Fibroblast of lung (primary cell): Measurements from ENCODE around the gene IFIT5. TPM values are rescaled to one million over a fixed set of nuclear protein-coding genes. Genes with fewer than 3 reads are reported as not detected.
A peak's percentile ranks its signal among the peaks of the same experiment; 100 is the strongest.
"Not testable (repeated sequence)": the region's sequence is repeated elsewhere in the genome, so short reads cannot be mapped to it uniquely, and the experiment has no call there.

Experiments
- DNase-seq, 2 donors: peaks; one replicate each; pipeline versions ENCODE4 v3.0.0 to v3.0.0-alpha.2; 2010; ENCODE audit warnings: low read depth in 2 of 2
- H2AFZ ChIP-seq: 2 replicates; pipeline ENCODE4 v1.5.1; 2012; ENCODE audit warnings: low read length, control low read depth, inconsistent platforms
- H3K27ac ChIP-seq: 2 replicates; pipeline ENCODE4 v1.5.1; 2011; ENCODE audit warnings: low read length, control low read depth; ENCODE audit not compliant: insufficient read depth
- H3K27me3 ChIP-seq: 2 replicates; pipeline ENCODE4 v1.5.1; 2011; ENCODE audit warnings: mild to moderate bottlenecking, low read length; ENCODE audit not compliant: control insufficient read depth, insufficient read depth
- H3K36me3 ChIP-seq: 2 replicates; pipeline ENCODE4 v1.5.1; 2011; ENCODE audit warnings: low read length; ENCODE audit not compliant: control insufficient read depth, insufficient read depth
- H3K4me1 ChIP-seq: 2 replicates; pipeline ENCODE4 v1.5.1; 2011; ENCODE audit warnings: low read length; ENCODE audit not compliant: control insufficient read depth, insufficient read depth; ENCODE audit errors: extremely low read depth
- H3K4me2 ChIP-seq: 2 replicates; pipeline ENCODE4 v1.5.1; 2011; ENCODE audit warnings: low read length, control low read depth; ENCODE audit not compliant: insufficient read depth; ENCODE audit errors: extremely low read depth
- H3K4me3 ChIP-seq, 4 experiments: fragments of 200-600 bp in 1 of 4; sonication (generic) in 1 of 4; replicated peaks in 1 of 4; 2 replicates each; pipeline ENCODE4 v1.5.1; 2011 to 2016; ENCODE audit warnings: low read length in 4 of 4, low read depth in 3 of 4, mild to moderate bottlenecking in 3 of 4, control low read depth in 2 of 4, inconsistent platforms in 1 of 4, mixed read lengths in 1 of 4; ENCODE audit not compliant: insufficient read depth in 1 of 4; ENCODE audit errors: control extremely low read depth in 1 of 4
- H3K79me2 ChIP-seq: 2 replicates; pipeline ENCODE4 v1.5.1; 2012; ENCODE audit warnings: mild to moderate bottlenecking, low read length, inconsistent platforms; ENCODE audit not compliant: control insufficient read depth, insufficient read depth
- H3K9ac ChIP-seq: 2 replicates; pipeline ENCODE4 v1.5.1; 2011; ENCODE audit warnings: mild to moderate bottlenecking, low read length, control low read depth; ENCODE audit not compliant: insufficient read depth
- H3K9me3 ChIP-seq: 2 replicates; pipeline ENCODE4 v1.5.1; 2012; ENCODE audit warnings: low read depth, low read length; ENCODE audit not compliant: control insufficient read depth, insufficient read depth
- H4K20me1 ChIP-seq: 2 replicates; pipeline ENCODE4 v1.5.1; 2011; ENCODE audit warnings: low read length; ENCODE audit not compliant: control insufficient read depth, insufficient read depth; ENCODE audit errors: extremely low read depth
- CTCF ChIP-seq, 2 donors: IDR thresholded peaks in 1 of 2; conservative IDR thresholded peaks in 1 of 2; 1 replicate in 1 of 2; 2 replicates in 1 of 2; pipeline ENCODE4 v1.5.1; 2011 to 2012; ENCODE audit warnings: low read length in 2 of 2, control low read depth in 1 of 2, inconsistent platforms in 1 of 2, low read depth in 1 of 2, mild to moderate bottlenecking in 1 of 2
- EZH2 ChIP-seq: IDR thresholded peaks from 2 replicates; pipeline ENCODE4 v1.5.1; 2012; ENCODE audit warnings: low read length, control low read depth, mild to moderate bottlenecking; ENCODE audit errors: missing control alignments
- polyA plus RNA-seq, 2 donors: library from polyadenylated mRNA; depleted of rRNA in 1 of 2; stranded (reverse) in 1 of 2; unstranded in 1 of 2; fragments of >200 nt; gene quantifications; 2 replicates each; pipeline ENCODE4 v1.2.1, GENCODE V29; 2011 to 2012; ENCODE audit warnings: missing spikeins in 1 of 2
- total RNA-seq: library from RNA; depleted of rRNA; stranded (reverse); fragments of >200 nt; gene quantifications from 2 replicates; pipeline ENCODE4 v1.2.1, GENCODE V29; 2014

The IFIT5 gene
- total and polyA plus RNA-seq, 2 donors (not counting 1 experiment from before 2014, with no cell fraction given), result 23.5 to 32.7 TPM

GRCh38 chr10:89438525-89438924, 24.2 kb downstream of the IFIT5 start:
- Histone ChIP-seq H3K27me3 (no peaks in the 10 kb centered on the region), H3K9me3 (no peaks in the 10 kb centered on the region), H4K20me1 (no peaks in the 10 kb centered on the region), H3K9ac (no peak overlapping the region), H3K27ac (no peak overlapping the region), H2AFZ (no peak overlapping the region), H3K36me3 (no peaks in the 10 kb centered on the region), H3K4me1 (no peaks in the 10 kb centered on the region), H3K4me2 (no peak overlapping the region), H3K4me3 (no peak overlapping the region), H3K79me2 (no peaks in the 10 kb centered on the region)
- DNase-seq, result peak in 1 of 2 donors; percentile 36
- TF ChIP-seq CTCF (conservative IDR thresholded peaks at IDR 0.05 in 1 of 2, IDR thresholded peaks at IDR 0.05 in 1 of 2; ENCODE audit: low read depth in 1 of 2, low read length in 2 of 2) (no peak), EZH2 (no peak)

- DNase-seq, result no peak
- no peaks in the 10 kb centered on the region for H3K9me3 ChIP-seq
These were observed 26.1 kb downstream of the IFIT5 start for GRCh38 chr10:89440226-89441009.

GRCh38 chr10:89442289-89442688, 27.9 kb downstream of the IFIT5 start:
- H3K4me3 ChIP-seq, result no peak overlapping the region
- H3K27me3 ChIP-seq, result no peaks in the 10 kb centered on the region
- H2AFZ ChIP-seq, result no peak overlapping the region
- H3K27ac ChIP-seq, result no peak overlapping the region
- no peak overlapping the region for H3K4me2 ChIP-seq
- H3K79me2 ChIP-seq, result no peaks in the 10 kb centered on the region
- H3K4me1 ChIP-seq, result no peaks in the 10 kb centered on the region
- no peak for TF ChIP-seq EZH2
- TF ChIP-seq CTCF (conservative IDR thresholded peaks at IDR 0.05 in 1 of 2, IDR thresholded peaks at IDR 0.05 in 1 of 2; ENCODE audit: low read depth in 1 of 2, low read length in 2 of 2), result no peak
- no peaks in the 10 kb centered on the region for H3K9me3 ChIP-seq
- H3K9ac ChIP-seq, result no peak overlapping the region
- H3K36me3 ChIP-seq, result no peaks in the 10 kb centered on the region
- DNase-seq, result no peak
- H4K20me1 ChIP-seq, result no peaks in the 10 kb centered on the region

More at GRCh38 chr10:89440226-89441009, 26.1 kb downstream of the IFIT5 start:
- no peak overlapping the region for H3K27ac ChIP-seq
- H3K27me3 ChIP-seq, result no peaks in the 10 kb centered on the region
- TF ChIP-seq EZH2 (no peak), CTCF (conservative IDR thresholded peaks at IDR 0.05 in 1 of 2, IDR thresholded peaks at IDR 0.05 in 1 of 2; ENCODE audit: low read depth in 1 of 2, low read length in 2 of 2) (no peak)
- no peaks in the 10 kb centered on the region for H3K36me3 ChIP-seq
- H3K4me2 ChIP-seq, result no peak overlapping the region
- no peak overlapping the region for H3K4me3 ChIP-seq
- no peak overlapping the region for H2AFZ ChIP-seq
- H4K20me1 ChIP-seq, result no peaks in the 10 kb centered on the region
- no peak overlapping the region for H3K9ac ChIP-seq
- H3K79me2 ChIP-seq, result no peaks in the 10 kb centered on the region
- H3K4me1 ChIP-seq, result no peaks in the 10 kb centered on the region

- not testable (repeated sequence) for H3K9me3 ChIP-seq, H3K4me1 ChIP-seq, DNase-seq, H3K79me2 ChIP-seq, H3K27ac ChIP-seq, H4K20me1 ChIP-seq, H3K4me3 ChIP-seq, H2AFZ ChIP-seq, H3K9ac ChIP-seq, H3K4me2 ChIP-seq, H3K36me3 ChIP-seq, H3K27me3 ChIP-seq
These were observed 30.5 kb downstream of the IFIT5 start for GRCh38 chr10:89444819-89445218.
